ENCODE data around the gene B3GNT5.
"Not testable (repeated sequence)": the region's sequence is repeated elsewhere in the genome, so short reads cannot be mapped to it uniquely, and the experiment has no call there.

B3GNT5 gene, protein sequence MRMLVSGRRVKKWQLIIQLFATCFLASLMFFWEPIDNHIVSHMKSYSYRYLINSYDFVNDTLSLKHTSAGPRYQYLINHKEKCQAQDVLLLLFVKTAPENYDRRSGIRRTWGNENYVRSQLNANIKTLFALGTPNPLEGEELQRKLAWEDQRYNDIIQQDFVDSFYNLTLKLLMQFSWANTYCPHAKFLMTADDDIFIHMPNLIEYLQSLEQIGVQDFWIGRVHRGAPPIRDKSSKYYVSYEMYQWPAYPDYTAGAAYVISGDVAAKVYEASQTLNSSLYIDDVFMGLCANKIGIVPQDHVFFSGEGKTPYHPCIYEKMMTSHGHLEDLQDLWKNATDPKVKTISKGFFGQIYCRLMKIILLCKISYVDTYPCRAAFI

DNA sequence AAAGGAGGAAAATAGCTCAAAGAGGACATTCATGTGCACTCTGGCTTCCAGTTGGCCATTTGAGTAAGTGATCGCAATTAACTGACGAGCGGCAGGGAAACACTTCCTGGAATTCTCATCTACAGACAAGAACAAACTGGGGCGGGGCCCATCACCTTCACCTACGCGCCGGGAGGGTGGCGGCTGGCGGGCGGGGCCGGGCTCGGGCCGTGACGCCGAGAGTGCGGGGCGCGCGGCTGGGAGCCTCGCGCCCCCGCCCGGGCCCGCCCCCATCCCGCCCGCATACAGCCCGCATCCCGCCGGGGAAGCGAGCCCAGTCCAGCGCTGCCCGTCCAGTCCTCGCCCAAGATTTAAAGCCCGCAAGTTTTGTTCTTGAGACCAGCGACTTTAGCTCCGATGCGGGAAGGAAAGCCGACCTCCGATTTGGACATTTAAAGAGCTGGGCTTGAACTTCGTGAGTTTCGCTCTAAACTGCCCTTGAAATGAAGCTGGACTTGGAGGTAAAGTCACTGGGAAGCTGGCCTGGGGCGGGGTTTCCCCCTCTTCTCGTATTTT lies at the start of gene B3GNT5:
B3GNT5 (plus strand) TSS at position 281 of the 555 bp plus-strand sequence. CDS start 16,546 bp downstream, outside the sequence.
- no peak for FAIRE-seq

DNA sequence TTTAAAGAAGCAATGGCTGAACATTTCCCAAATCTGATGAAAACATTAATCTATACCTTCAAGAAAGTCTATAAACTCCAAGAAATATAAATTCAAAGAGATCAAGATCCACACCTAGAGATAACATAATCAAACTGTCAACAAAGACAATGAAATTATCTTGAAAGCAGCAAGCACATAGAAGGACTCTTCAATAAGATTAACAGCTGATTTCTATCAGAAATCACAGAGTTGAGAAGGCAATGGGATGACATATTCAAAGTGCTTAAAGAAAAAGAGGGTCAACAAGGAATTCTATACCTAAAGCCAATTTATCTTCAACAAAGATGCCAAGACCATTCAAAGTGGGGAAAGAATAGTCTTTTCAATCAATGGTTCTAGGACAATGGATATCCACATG lies 49.4 kb upstream of the B3GNT5 start:
- no peak for FAIRE-seq

DNA sequence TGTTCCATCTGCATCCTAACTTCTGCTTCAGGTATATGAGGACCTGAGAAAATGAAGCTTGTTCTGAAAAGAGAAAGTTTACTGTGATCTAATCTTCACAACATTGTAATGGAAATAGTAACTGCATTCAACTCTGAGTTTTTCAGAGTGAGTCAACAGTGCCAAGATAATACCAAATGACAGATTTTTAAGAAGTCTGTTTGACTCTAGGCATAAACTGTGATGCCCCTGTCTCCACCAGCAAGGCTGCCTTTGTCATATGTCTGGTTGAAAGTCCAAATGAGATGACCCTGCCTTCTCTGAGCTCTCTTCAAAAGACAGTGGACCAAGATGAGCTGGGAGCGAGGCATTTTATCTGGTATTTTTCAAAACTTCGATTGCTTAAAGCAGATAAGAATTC lies 44.8 kb upstream of the B3GNT5 start:
- FAIRE-seq: no peak

DNA sequence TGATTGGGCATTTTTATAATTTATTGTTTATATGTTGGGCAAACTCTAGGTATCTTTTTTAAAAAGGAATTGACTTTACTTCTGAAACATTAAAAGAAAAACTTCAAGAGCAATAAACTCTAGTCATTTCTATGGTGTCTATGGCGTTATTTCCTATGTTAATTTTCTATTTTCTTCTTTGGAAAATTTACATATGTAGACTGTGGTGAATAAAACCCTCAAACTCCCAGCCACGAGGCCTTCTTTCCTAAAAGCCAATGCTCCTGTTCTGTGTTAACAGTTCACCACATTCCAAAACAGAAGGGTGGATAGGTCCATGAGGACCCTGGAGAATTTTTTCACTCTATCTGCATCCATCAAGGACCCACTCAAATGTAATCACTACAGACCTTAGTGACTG lies 44.3 kb upstream of the B3GNT5 start:
- no peak for FAIRE-seq

DNA sequence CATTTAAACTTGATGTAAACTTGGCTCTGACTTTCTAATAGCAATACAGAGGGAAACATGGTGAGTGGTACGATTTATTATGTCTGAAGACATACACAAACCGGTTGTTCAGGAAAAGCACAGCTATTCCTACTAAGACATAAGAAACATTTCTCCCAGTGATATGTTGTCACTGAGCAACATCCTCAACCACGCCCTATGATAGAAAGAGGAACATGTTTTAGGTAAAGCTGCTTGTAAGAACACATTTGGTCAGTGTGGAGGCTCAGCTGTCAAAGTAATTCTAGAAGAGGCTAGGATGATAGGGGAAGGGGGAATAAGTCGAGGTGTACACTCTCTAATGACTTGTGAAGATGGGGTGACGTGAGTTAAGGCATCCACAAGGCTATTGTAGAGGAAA lies 42.7 kb upstream of the B3GNT5 start:
- no peak for FAIRE-seq

DNA sequence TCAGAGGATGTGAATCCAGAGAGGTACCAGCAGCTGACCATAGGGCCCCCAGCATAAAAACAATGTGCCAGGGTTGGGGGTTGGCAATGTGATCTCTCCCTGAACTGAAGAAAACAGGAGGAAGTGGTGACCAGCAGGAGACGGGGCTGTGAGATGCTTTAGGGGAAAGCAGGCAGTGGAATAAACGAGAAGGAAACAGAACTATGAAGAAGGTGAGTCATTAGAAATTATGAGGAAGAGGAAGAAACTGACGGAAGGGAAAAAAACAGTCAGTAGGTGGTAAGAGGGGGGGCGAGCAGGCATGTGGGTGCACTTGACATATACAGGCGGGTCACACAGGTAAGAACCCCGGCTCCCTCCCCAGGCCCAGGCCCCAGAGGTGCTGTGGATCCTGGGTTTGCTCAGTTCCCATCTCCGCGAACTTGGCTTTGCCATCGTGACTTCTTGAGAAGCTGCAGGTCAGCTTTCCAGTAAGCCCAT lies 42.2 kb upstream of the B3GNT5 start:
- no peak for FAIRE-seq

DNA sequence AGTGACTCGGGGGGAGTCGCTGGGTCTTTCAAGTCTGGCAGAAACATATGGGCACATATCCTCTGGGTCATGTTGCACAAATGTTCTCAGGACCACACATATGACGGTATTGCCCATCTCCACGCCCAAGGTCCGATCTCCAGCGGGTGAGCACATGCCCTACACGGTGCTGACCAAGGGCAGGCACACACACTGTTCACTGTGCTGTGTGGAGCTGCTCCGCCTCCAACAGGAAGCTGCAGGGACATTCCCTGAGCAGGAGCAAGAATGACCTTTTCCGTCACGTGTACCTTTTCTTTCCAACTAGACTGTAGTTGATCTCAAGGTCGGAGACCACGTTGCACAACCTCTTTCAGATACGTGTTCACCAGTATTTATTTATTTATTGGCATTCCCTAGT lies 41.7 kb upstream of the B3GNT5 start:
- no peak for FAIRE-seq

DNA sequence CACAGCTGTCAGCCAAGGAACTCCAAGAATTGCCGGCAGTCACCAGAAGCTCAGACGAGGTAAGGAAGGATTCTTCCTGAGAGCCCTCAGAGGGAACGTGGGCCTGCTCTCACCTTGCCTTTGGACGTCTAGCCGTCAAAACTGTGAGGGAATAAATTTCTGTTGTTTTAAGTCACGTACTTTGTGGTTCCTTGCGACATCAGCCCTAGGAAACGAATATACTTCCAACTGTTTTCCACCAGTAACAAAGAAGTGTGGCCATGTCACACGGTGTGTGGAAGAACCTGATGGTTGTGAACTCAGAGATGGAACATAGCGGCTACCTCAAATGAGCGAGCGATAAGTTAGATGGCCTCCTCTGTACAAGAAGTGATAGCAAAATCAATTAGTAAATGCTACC lies 41.0 kb upstream of the B3GNT5 start:
- no peak for FAIRE-seq

DNA sequence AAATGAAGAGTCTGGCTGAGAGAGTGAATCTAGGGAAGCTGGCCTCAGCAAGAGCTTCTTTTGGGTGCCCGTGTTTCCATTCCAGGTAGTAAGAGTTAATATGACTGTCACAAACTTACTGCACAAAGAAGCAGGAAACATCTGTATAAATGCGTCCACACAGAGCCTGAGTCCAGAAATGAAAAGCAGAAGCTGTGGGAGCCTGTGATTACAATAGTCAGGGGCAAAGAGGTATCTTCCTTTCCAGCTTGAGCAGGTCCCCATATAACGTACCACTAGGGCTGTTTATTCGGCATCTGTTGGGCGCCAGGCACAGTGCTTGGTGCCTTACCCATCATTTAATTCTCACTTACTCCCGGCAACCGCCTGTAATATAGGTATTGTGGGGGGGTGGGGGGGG lies 40.5 kb upstream of the B3GNT5 start:
- FAIRE-seq: no peak

DNA sequence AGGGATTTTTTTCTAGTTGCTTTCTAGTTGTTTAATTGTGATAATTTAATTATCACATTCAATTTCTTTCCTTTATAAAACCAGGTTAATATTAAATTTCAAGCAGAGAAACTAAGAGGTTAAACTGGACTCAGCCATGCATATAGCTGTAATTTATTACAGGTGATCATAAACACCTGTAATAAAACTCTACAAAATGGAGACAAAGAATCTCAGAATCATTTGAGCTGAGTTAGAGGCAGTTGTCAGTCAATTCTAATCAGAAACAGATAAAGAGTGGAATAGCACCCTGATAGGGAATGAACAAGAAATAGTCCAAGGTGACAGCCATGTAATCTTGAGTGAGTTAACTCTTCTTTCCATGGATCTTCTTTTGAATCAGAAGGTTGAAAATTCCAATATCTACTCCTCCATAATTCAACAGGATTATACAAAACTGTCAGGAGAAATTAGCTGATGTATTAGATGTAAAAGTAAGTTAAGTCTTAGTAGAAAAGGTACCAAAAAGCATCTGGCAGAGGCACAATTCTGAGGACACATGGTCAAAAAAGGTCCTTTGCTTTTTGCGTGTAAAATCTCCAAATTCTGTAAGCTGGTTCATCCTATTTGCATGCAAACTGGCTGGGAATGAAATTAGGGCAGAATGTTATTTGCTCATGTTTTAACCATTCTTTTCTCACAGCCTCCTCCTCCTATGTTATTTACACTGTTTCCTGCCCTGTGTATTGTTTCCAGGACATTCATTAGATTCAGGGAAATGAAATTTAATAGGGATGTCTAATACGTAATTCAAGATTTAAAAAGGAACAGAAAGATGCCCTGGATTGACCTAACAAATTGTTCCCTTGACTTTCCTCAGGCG lies 39.4 kb upstream of the B3GNT5 start:
- FAIRE-seq: no peak

DNA sequence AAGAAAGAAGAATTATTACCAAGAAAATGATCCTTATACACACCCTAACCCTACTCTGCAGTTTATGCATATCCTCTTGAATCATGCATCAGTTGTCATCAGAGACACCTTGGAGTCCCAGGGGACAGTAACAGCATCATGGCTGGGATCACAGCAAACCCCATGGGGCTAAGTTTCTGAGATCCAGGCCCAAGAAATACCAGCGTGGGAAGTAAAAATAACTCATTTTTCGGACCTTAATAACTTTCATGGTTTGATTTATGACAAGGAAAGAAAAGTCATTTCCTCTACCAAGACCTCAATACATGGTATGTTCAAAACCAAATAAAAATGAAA lies 38.8 kb upstream of the B3GNT5 start:
- no peak for FAIRE-seq

DNA sequence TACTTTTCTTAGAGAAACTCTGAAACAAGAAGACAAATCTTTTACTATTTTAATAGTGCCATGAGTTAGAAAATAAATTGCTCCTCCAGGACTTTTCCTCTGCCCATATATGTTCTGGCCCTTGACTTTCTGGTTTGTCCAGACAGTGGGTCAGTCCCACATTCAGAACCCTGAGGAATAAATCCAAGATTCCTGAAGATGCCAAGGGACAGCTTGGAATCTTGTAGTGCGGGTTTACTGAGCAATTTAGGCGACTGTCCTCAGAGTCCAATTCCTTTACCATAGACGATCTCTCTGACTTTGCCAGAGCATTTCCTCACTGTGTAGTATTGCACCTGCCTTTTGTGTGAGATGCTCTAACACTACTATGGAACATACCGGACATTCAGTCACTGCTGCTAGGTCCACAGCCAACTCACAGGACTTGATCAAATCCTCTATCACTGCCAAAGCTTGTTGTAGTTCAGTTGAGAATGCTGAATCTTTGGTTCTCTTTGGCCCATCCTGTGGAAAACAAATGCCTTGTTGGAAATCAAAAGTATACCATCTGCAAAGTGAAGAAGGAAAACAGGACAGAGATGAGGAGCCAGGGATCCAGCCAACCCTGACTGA lies 37.4 kb upstream of the B3GNT5 start:
- FAIRE-seq: no peak

DNA sequence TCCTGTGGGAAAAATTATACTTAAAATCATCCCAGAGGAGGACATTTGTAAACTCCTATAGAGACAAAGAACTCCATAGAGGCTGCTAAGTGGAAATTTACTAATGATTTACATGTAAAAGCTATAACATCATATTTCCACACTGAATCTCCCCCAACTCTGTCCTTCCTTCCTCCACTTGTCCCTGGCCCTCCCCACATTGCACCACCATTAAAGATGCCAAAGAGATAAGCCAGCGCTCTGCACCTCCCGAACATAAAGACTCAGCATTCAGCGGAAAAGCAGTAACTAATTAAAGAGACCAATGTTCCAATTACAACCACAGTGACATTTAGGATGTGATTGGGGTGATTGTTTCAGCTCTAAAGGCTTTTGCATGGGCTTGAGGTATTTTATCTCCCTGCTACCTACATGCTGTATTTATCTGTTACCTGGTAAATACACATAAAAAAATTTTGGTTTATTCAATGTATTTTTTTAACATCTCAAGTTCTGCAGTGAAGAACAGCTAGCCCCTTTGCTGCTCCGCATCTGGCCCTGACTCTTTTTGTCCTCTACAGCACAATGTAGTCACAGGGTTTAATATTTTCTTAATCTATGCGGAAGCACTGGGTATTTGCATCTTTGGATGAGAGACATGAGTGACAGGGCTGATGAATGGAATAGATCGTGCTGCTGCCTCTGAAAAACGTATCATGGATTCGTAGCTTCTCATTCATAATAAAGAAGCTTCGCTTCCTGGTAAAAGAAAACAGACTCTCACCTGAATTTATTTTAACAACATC lies 35.3 kb upstream of the B3GNT5 start:
- no peak for FAIRE-seq

DNA sequence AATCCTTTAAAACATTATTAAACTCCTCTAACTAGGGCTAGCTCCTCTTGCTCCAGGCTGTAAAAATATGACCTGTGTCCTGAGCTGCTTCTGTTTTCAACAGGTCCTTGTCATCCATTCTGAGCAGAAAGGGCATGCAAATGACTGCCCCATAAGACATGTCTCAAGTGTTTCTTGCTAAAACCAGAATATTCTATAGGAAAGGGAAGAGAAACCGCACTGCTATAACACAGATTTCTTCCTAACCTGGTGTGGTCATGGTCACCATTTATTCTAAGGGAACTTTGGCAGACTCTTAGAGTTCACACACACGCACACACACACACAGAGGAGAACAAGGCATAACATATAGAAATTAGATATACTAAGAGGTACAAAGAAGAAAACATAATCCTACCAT lies 34.2 kb upstream of the B3GNT5 start:
- no peak for FAIRE-seq

DNA sequence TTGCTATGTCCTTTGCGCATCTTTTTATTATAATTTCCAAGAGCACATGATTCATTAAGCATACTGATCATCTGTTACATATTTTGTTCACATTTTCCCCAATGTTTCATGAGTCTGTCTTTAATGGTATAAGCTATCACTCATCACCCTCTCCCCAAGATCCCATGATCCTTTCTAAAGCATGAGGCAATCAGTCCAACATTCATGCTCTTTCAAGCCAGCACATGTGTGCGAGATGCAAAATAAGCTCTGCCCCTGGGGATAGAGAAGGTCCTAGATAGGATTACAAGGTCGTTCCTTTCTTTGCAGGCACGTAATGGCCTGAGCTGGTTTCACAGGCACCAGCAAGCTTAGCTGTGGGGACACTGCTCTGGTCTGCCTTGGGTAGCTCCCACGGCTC lies 32.2 kb upstream of the B3GNT5 start:
- FAIRE-seq: no peak

DNA sequence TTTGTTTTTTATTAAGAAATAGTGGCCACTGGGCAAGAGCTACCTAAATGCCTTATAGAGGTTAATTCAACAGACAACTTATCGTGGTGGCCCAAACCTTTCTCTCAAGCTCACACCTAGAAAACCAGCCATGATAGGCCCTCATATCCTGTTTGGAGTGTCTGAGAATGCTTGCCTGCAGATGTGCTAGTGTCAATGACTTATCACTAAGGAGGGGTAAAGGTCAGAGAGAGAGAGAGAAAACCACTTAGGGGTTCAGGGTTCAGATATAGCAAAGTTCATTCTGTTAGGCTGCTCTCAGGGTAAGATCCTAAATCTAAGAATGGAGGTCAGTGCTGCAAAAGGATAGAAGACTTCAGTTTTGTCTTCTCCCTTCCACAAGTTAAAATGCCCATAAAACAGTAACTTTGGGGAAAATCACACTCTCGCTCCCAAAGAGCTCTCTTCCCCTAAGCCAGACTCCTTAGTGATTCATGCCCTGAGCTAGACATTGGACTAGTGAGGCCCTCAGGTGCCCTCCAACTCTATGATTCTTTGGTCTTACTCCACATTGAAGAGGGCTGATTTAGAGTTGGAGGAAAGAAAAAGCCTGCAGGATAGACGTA lies 30.3 kb upstream of the B3GNT5 start:
- FAIRE-seq: no peak

DNA sequence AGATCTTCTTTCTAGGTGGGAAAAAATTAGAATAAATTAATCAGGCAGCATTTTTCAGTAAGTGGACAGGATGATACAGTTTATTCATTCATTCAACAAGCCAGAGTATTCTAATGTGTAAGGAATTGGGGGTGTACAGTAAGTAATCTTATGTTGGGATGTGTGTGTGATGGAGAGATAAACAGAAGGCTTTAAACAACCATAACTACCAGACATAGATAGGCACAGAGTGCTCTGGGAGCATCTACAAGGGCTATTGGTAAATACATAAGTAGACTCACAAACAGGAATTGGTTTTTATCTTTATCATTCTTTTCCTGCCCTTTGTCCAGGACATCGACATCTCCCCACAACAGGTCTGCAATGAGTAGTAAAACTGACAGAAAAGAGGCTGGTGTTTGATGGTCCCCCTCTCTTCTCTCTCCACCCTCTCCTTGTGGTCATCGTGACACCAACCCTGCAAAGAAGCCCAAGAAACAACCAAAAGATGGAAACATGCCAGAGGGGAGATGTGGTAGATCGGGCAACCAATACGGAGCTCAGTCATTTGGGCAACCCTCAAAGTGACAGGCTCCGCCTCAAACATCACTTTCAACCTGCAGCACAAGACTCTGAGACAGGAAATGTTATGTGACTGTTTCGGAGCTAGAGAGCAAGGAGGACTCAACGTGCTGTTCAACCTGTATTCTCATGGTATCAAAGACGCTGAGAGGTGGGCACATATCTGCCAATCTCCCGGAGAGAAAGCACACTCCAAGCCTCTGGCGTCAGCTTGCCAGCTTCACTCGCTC lies 28.7 kb upstream of the B3GNT5 start:
- no peak for FAIRE-seq

DNA sequence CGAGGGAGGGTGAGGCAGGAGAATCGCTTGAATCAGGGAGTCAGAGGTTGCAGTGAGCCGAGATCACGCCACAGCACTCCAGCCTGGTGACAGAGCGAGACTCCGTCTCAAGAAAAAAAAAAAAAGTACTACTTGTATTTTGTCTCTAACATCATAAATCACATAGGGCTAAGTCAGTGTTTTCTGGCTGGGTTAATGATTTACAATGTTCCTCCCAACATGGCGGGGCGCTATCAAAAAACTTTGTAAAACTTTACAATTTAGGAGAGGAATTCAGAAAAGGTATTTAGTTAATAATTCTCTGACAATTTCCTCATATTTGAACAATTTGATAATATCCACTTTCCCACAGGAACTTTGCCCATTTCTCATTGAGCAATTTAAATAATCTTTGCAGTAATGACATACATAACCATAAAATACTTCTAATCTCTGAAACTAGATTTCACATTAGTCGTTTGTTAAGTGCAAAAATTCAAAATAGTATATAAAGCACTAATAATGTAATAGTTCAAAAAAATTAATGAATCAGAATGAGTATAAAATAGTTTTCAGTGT lies 26.6 kb upstream of the B3GNT5 start:
- no peak for FAIRE-seq

DNA sequence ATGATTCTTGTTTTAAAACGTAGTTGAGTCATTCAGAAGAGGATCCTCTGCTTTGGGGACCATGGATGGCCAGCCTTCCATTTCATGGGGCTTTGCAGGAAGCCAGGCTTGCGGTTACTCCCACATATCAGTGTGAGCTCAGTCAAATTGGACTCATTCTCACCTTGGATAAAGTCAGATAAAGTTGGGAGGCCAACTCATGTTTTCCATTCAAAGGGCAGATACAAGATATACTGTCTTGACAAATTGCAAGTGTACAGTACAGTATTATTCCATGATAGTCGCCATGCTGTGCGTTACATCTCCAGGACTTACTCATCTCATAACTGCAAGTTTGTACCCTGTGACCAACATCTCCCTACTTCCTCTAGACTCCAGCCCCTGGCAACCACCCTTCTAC lies 25.5 kb upstream of the B3GNT5 start:
- FAIRE-seq: no peak

DNA sequence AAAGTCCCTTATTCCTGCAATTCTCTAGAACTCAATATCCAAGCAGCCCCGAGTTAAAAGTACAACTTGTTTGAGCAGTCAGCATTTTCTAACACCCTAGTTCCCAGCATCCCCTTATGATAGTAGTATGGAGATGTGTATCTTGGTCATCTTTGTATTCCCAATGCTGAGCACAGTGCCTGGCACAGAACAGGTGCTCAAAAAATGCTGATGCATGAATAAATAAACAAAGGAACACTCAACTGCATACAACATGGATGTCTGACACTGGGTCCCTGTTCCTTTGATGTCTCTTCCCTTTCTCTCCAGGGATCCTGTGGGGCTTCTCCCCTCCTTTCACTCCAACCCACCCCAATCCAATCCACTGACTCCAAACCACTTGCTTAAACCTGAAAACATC lies 23.9 kb upstream of the B3GNT5 start:
- no peak for FAIRE-seq

DNA sequence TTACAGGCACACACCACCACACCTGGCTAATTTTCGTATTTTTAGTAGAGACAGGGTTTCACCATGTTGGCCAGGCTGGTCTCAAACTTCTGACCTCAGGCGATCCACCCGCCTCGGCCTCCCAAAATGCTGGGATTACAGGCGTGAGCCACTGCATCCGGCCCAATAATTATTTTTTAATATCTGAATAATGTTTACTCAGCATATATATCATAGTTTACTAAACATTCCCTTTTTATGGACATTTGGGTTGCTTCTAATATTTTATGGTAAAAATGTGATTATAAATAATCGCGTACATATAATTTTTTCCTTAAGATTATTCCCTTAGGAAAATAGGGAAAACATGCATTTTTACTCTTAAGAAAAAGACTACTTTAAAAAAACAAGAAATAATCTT lies 22.8 kb upstream of the B3GNT5 start:
- not testable (repeated sequence) for FAIRE-seq

All from G401.6 (cell line).